T47D (cell line): Measurements from ENCODE around the gene MCF2L2.
"Not testable (repeated sequence)": the region's sequence is repeated elsewhere in the genome, so short reads cannot be mapped to it uniquely, and the experiment has no call there.

Source experiments
- DNase-seq, 2 experiments: peaks; one replicate each; pipeline versions ENCODE4 v3.0.0 to v3.0.0-alpha.2; 2011 to 2012; ENCODE audit warnings: low read depth in 1 of 2, low spot score in 1 of 2
- JUND ChIP-seq: IDR thresholded peaks from 2 replicates; pipeline ENCODE4 v1.6.1; 2012; ENCODE audit warnings: low read depth
- in situ Hi-C: cut with HindIII; loops from 2 replicates; pipeline ENCODE4 v1.10.0; 2016; ENCODE audit warnings: low sequenced_read_pairs, low pct_unique_long_range_greater_than_20kb

The MCF2L2 gene

GRCh38 chr3:183439515-183439914 is 11.1 kb upstream of the MCF2L2 start:
- DNase-seq: no peak
- TF ChIP-seq JUND: no peak
- in situ Hi-C loops: no loop called here

GRCh38 chr3:183438735-183439134 is 10.3 kb upstream of the MCF2L2 start:
- in situ Hi-C loops: no loop called here
- no peak for TF ChIP-seq JUND
- no peak for DNase-seq

DNA sequence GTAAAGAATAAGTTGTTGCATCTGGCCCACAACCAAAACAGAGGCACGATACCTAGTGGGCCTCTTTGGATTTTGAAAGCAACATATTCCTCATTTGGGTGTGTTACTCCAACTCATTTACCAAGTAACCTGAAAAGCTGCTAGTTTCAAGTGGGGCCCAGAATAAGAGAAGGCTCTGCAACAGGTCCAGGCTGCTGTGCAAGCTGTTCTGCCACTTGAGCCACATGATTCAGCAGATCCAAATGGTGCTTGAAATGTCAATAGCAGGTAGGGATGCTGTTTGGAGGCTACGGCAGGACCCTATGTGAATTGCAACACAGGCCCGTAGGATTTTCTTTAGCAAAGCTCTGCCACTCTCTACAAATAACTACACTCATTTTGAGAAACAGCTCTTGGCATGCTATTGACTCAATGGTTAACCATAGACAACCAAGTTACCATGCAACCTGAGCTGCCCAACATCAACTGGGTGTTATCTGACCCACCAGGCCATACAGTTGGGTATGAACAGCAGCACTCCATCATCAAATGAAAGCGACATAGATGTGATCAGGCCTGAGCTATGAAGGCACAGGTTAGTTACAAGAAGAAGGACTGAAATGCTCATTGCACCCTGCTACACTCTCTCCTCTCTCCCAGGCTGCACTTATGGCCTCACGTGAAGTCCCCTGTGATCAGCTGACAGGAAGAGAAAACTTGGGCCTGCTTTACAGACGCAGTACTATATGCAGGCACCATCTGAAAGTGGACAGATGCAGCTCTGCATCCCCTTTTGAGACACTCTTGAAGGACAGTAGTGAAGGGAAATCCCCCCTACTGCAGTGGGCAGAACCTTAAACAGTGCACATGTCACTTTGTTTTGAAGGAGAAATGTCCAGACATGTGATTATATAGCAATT is 9.5 kb upstream of the MCF2L2 start:
- in situ Hi-C loops: no loop called here
- no peak for DNase-seq

DNA sequence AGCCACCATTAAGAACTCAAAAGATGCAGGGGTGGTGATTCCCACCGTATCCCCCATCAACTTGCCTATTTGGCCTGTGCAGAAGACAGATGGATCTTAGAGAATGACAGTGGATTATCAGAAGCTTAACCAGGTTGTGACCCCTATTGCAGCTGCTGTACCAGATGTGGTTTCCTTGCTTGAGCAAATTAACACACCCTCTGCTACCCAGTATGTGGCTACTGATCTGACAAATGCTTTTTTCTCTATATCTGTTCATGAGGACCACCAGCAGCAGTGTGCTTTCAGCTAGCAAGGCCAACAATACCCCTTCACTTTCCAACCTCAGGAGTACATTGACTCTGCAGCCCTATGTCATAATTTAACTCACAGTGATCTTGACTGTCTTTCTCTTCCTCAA is 8.6 kb upstream of the MCF2L2 start:
- DNase-seq: no peak
- TF ChIP-seq JUND: no peak
- in situ Hi-C loops: no loop called here

More for the DNA sequence above, 9.5 kb upstream of the MCF2L2 start:
- TF ChIP-seq JUND: no peak

GRCh38 chr3:183435661-183436060 is 7.2 kb upstream of the MCF2L2 start:
- in situ Hi-C loops: no loop called here
- no peak for DNase-seq
- no peak for TF ChIP-seq JUND

DNA sequence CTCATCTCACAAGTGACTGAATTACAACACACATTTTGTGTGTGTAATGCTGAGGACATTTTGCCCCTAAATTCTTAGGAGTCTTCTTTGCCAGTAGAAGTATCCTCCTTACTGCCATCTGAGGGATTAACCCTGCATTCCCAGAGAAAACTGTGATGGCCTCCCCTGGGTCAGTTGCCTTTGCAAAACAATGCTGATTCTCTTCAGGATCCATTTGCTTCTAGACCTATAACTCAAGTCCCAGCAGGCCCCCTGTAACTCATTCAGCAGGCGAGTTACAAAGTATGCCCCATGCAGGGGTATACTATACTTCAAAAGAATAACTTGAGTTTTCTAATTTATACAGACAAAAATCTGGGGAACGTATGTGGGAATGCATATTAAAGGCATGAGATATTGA is 6.6 kb upstream of the MCF2L2 start:
- DNase-seq: no peak
- in situ Hi-C loops: no loop called here
- no peak for TF ChIP-seq JUND

- DNase-seq: no peak
- in situ Hi-C loops: no loop called here
- TF ChIP-seq JUND: no peak
These were observed 6.1 kb upstream of the MCF2L2 start for GRCh38 chr3:183434503-183434902.

- in situ Hi-C loops: no loop called here
- TF ChIP-seq JUND: no peak
These were observed 2.0 kb upstream of the MCF2L2 start for GRCh38 chr3:183430325-183430957.

DNA sequence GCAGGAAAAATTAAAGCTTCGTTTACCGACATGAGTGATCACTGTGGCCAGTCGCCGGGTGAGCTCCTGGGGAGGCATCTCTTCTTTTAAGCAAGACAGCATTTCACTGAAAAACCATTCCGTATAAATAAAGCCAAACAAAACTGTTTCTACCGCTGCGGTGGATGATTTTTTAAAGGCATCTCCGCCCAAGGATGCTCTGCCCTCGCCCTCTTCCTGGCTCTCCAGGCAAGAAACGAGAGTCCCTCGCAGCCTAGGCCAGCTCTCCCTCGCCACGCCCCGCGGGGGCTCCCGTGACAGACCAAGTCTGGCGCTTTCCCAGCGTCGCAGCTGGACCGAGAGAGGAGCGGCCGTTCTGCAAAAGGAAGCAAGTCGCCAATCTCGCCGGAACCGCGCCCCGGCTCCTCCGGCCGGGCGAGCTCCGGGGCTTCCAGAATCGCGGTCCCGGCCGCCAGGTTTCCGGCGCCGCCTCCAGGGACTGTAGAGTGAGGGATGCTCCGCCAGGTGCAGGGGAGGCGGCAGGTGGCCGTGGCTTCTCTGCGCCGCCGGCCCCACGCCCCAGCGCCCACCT is 458 bp downstream of the MCF2L2 start:
- TF ChIP-seq JUND: no peak
- in situ Hi-C loops: no loop called here
- peak; percentile 73 to 81 for DNase-seq

More at GRCh38 chr3:183430325-183430957, 2.0 kb upstream of the MCF2L2 start:
- no peak for DNase-seq

GRCh38 chr3:183427196-183427875 is 1.1 kb downstream of the MCF2L2 start:
- no peak for DNase-seq
- in situ Hi-C loops: no loop called here
- no peak for TF ChIP-seq JUND

DNA sequence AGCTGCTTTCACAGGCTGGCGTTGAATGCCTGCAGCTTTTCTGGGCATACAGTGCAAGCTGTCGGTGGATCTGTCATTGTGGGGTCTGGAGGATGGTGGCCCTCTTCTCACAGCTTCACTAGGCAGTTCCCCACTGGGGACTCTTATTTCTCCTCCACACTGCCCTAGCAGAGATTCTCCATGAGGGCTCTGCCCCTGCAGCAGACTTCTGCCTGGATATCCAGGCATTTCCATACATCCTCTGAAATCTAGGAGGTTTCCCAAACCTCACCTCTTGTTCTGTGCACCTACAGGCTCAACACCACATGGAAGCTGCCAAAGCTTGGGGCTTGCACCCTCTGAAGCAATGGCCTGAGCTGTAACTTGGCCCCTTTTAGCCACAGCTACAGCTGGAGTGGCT is 9.6 kb downstream of the MCF2L2 start:
- in situ Hi-C loops, DNase-seq: not testable (repeated sequence)

GRCh38 chr3:183411216-183411922 is 17.1 kb downstream of the MCF2L2 start:
- no peak for DNase-seq
- in situ Hi-C loops: no loop called here
- TF ChIP-seq JUND: no peak
